Astrocyte of the hippocampus (primary cell): ENCODE data around the gene CLEC12A.
"Not testable (repeated sequence)": the region's sequence is repeated elsewhere in the genome, so short reads cannot be mapped to it uniquely, and the experiment has no call there.

ENCODE experiments used
- DNase-seq: peaks from one replicate; pipeline ENCODE4 v3.0.0; 2011; ENCODE audit warnings: low read depth, low spot score

Gene CLEC12A

DNA sequence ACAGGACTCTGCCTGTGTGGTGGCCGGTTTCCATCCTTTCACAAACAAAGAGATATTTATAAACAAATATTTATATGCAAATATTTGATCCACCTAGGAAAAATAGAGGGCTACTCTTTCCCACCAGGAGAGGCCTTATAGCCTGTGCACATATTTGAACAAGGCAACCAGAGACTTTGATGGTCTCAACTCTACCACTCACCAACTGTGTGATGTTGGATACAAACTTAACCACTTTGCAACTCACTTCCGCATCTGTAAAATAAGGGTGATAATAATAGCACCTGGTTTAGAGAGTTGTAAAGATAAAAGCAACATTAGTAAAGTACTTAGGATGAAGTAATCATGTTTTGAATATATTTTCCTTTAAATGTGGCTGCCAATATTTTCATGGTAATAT is 1.5 kb upstream of the CLEC12A start:
- DNase-seq = no peak

DNA sequence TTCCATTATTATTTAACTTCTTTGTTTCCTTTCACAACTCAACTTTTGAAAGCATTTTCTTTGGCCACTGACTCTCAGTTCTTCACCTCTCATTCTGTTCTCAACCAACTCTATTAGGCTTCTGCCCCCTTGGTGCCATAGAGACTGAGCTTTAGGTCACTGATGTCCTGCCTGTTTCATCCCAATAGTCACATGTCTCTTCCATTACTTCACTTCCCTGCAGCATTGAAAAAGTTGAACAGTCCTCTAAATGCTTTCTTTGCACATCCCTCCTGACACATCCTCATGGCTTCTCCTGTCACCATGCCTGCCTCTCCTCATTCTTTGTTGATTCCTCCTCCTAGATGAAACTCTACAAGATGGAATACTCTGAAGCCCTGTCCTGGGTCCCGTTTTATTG is 2.7 kb downstream of the CLEC12A start:
- no peak for DNase-seq

DNA sequence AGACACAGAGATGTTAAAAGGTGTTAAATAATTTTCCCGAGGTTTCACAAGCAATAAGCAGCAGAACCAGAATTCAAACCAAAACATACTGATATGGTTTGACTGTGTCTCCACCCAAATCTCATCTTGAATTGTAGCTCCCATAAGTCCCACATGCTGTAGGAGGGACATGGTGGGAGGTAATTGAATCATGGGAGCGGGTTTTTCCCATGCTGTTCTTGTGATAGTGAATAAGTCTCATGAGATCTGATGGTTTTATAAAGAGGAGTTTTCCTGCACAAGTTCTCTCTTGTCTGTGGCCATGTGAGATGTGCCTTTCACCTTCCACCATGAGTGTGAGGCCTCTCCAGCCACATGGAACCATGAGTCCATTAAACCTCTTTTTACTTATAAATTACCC is 3.5 kb downstream of the CLEC12A start:
- DNase-seq = not testable (repeated sequence)

DNA sequence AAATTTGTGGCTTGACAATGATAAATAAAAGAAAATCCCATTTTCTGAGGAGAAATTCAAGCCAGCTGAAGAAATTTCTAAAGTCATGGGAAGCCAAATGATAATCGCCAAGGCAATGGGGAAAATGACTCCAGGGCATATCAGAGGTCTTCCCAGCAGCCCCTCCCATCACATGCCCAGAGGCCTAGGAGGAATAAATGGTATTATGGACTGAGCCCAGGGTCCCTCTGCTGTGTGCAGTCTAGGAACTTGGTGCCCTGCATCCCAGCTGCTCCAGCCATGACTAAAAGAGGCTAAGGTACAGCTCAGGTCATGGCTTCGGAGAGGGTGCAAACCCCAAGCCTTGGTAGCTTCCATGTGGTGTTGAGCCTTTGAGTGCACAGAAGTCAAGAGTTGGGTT is 4.4 kb downstream of the CLEC12A start:
- no peak for DNase-seq

DNA sequence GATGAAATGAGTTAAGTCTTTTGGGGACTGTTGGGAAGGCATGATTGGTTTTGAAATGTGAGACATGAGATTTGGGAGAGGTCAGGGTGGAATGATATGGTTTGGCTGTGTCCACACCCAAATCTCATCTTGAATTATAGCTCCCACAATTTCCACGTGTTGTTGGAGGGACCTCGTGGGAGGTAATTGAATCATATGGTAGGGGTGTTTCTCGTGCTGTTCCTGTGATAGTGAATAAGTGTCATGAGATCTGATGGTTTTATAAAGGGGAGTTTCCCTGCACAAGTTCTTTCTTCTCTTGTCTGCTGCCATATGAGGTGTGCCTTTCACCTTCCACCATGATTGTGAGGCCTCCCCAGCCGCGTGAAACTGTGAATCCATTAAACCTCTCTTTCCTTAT is 5.4 kb downstream of the CLEC12A start:
- DNase-seq = not testable (repeated sequence)

DNA sequence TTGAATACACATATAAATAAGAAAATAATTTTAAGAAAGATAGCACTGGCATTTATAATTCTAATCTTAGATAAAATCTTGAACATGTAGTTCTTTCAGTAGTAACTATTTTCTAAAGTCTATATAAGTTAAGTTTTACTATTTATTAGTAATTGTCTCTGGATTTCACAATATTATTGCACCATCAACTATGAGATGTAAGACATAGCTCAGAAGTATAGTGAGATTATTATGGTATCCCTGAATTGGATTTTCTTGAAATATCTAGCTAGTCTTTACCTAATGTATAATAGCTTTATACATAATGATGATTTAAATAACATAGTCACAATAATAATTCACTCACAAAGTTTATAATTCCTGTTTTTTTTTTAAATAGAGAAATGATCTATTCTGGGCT is 6.7 kb downstream of the CLEC12A start:
- no peak for DNase-seq

DNA sequence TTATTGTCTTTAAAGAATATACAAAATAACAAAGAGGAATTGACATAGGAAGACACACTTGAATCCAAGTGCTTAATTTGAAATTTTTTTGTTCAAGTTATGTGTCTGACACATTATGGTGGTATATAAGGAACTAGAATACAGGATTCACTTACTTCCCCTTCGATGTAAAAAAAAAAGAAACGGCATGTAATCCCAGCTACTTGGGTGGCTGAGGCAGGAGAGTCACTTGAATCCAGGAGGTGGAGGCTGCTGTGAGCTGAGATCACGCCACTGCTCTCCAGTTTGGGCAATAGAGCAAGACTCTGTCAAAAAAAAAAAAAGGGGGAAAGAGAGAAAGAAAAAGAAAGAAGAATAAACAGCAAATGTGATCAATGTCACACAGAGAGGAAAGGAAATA is 8.9 kb downstream of the CLEC12A start:
- DNase-seq = no peak

DNA sequence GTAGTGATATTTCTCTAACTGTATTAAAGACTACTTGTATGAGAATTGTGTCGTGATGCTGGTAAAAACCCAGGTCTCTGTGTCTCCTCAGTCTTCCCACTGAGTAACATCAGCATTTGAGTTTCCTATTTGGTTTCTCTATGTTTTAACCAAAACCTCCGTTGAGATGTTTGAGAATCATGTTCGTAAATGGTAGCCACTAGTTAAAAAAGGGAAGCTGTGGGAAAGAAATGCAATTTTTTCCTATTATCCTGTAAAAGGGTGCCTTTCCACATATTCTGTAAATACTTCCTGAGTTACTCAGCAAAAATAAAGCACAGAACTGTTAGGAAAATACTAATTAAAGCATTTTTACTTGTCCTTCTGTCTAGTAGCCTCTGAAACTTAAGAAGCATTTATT is 20.7 kb downstream of the CLEC12A start:
- DNase-seq = no peak

DNA sequence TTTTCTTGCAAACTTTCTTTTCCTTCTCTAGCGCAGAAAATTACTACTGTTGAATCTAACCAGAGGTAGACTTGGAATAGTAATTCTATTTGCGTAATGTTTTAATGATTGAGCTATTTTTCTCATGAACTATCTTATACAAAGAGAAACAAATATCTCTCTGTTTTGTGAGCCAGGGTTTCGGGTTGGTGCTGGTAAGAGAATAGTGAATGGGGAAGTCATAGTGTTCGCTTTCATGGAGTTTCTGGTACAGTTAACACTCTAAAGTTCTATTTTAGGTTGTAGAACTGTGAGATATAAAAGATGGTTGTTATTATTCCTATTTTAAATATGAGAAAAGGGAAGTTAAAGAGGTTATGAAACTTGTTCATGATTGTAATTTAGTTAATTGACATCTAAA is 21.1 kb downstream of the CLEC12A start:
- DNase-seq = no peak

DNA sequence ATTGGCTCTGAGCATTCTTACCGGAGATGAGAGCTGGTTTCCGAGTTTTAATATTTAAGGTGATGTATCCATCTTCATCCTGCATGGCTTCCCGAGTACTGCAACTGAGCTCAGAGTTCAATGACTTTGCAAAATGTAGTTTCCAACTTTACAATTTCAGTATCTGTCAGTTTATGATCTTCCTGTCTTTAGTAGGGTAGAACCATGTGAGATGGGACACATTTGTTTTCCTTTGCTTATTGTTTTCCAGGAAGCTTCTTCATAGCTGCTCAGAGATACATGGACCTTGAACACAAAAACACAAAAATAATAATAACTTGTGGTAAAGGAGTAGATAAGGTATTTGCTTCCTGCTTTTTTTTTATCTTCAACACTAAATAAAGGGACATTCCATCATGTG is 27.8 kb downstream of the CLEC12A start, which contains the start of gene CLEC1B:
CLEC1B (minus strand) TSS at position 106 of the 400 bp plus-strand sequence; CDS start at position 85, 21 bp downstream.
- no peak for DNase-seq

DNA sequence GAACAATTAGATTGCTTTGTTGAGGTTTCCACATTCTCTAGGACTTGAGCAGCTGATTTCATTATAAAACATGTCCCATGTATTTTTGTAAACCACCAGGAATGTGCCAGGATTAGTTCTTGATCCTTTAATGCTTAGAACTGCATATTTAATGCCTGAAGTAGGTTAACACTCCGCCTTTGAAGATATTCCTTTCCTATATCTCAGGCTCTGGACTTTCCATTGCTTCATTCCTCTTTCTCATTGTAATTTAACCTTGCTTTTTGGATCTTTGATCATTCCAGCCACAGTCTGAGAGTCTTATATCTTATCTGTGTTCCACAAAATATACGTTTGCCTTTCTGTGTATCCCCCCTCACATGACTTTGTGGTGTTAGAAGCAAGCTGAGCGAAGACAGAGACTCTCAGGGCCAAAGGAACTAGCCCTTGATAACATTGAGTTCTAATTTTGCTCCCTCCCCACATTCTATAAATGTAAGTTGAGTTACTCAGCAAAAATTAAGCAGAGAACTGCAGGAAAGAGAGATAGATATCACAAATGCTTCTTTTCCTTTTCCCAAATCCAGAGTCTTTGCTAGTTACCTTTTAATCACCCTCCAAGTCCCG is 30.1 kb downstream of the CLEC12A start:
- DNase-seq = no peak

DNA sequence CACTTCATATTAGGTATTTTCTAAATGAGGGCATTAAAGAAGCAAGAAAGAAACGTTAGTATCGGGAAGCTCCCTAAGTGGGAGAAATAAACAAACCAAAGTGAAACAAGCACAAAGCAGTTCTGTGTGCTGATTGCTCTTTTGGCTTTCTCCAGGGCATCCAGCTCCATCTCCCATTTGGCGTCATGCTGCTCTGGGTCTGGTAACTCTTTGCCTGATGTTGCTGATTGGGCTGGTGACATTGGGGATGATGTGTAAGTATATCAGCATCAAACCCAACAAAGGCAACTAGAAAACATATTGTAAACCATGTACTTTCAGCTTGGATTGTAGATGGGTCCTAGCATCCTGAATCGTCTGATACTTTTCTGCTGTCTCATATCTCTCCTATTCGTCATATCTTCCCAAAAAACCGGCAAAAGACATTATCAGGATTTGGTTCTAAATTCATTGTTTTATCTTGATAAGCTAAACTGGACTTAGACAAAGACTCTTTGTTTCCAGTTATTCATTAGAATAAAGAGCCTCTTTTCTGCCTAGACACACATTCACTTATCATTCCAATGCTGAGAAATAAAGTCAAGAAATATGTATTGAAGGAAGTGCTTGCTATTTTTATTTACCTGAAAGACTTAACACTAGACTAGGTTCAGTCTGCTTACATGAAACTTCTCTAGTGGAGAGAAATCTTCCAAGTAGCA is 41.6 kb downstream of the CLEC12A start:
- DNase-seq = no peak

DNA sequence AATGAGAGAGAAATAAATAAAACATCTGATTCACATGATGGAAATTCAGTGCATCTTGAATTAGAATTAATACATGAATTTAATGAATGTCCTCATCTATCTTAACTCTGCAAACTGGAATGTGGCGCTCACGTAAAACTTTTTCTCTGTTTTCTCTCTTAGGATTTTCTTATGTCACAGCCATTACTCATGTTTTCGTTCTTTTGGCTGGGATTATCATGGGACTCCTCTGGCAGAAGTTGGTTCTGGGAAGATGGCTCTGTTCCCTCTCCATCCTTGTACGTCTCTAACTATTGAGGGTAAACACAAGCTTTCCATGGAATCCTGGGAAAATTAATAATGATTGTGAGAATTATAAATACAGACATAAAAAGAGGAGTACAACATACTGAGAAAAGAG is 44.2 kb downstream of the CLEC12A start:
- no peak for DNase-seq

DNA sequence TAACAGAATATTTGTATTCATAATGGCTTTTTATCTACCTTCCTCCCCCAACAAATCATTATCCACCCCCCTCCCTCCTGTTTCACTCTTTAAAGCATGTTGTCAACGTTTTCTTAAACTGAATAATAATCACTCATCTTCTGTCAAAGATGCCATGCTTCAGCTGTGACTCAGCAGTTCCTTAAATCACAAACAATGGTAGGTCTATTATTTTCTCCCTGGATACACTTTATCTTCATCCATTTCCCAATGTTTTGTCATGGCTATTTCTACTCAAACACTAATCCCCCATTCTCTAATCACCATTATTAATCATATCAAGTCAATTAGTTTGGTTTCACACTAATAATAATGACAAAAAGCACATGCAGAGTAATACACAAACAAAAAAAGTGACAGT is 45.7 kb downstream of the CLEC12A start:
- DNase-seq = no peak

DNA sequence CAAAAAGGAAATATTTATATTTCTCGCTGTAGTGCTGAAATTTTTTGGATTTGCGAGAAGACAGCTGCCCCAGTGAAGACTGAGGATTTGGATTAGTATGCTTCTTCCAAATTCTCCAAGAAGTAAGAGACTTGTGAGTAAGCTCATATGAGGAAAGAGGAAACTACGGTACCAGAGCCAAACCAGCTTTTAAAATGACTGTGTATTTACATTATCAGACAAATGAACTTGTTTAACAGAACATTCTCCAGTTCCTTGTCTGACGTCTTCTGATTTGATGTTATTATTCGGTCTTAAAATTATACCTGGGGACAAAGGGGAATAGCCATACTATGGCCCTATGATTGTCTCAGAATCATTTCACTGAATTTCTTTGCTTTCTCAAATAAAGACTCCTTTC is 47.2 kb downstream of the CLEC12A start:
- no peak for DNase-seq

DNA sequence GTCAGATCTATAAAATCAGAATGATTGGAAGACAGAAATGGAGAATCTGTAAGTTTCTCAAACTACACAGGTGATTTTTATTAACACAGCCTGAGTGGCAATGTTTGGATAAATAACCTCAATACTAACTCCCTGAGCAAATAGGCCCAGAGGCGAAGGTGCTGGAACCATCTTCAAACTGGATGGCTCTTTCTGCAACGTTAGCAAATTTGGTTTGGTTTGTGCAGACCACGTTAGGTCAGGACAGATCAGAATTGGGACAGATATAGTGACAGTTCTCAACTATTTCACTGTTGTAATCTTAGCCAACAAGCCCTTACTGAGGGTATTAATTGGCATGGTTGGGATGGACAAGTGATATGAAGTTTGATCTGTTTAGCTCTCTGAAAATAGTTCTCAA is 50.1 kb downstream of the CLEC12A start:
- no peak for DNase-seq

DNA sequence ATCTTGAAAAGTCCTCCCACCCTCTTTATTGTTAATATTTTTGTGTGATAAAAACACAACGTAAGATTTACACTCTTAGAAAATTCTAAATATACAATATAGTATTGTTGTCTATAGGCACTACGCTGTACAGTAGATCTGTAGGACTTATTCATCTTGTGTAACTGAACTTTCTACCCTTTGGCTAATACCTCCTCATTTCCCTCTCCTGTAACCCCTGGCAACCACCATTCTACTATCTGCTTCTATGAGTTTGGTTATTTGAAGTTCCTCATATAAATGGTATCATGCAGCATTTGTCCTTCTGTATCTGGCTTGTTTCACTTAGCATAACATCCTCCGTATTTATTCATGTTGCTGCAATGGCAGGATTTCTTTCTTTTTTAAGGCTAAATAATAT is 54.0 kb downstream of the CLEC12A start:
- DNase-seq = no peak

DNA sequence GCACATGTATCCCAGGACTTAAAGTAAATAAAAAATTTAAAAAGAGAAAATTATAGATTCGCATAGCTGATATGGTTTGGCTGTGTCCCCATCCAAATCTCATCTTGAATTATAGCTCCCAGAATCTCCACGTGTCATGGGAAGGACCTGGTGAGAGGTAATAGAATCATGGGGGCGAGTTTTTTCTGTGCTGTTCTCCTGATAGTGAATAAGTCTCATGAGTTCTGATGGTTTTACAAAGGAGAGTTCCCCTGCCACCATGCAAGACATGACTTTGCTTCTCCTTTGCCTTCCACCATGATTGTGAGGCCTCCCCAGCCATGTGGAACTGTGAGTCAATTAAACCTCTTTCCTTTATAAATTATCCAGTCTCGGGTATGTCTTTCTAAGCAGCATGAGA is 55.5 kb downstream of the CLEC12A start:
- not testable (repeated sequence) for DNase-seq

DNA sequence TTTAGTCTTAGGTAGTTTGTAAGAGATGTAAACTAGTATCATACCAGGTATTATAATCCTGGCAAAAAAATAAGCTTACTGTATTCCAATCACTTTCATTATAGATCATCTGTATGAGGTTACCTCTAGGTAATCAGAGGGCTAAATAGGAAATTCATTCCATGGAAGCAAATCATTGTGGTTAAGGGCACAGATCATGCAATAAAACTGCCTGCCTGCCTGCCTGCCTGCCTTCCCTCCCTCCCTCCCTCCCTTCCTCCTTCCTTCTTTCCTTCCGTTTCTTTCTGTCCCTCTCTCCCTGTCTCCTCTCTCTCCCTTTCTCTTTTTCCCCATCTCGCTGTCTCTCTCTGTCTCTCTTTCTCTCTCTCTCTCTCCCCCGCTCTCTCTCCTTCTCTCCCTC is 56.1 kb downstream of the CLEC12A start:
- no peak for DNase-seq

DNA sequence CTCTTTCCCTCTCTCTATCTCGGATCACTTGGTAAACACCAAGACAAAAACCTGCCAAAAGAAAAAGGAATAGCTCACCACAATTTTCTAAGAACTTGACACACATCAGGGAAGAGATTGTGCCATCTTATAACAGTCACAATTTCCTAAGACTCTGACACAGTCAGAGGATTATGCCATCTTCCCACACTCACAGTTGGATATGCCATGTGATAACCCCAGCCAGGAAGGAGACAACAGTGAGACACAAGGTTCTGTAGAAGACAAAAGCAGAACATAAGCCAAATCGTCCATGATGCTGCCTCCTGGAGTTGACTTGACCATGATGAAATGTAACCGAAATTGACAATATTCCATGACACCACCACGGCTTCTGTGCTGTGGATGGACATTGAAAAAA is 56.5 kb downstream of the CLEC12A start:
- peak; percentile 8 for DNase-seq

DNA sequence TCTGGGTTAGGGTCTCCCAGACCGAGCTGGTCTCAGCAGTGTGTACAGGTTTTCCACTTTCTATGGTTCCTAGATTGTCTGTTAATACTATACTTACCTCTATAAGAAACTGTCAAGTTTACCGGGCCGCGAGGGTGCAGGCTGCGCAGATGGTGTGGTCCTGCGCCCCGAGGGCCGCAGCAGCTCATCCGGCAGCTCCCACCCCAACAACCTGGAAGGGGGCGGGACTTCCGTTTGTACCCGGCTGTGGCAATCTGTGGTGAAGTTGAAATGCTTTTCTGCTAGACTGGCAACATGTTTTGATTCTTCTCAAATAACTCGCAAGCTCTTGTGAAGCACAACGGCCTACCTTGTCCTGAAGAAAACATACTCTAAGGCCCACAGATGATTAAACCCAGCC is 59.2 kb downstream of the CLEC12A start, which contains the start of gene CLEC9A:
CLEC9A (plus strand) TSS at position 237 of the 400 bp plus-strand sequence. CDS start 22,006 bp downstream, outside the sequence.
- DNase-seq = no peak

DNA sequence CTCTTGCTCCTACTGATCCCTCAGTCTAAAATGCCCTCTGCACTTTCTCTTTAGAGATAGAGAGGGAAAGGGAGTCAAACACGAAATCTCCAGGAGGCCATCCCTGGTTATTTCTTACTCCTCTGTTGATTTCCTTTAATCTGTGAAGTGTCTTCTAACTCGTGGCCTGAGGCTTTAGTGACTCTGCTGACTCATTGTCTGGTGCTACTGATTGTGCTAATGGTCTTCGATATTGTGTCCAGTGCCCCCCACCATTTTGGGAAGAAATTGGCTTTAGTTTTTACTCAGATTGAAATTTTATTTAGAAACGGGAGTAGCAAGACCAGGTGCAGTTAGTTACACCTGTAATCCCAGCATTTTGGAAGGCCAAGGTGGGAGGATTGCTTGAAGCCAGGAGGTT is 60.1 kb downstream of the CLEC12A start:
- DNase-seq = peak; percentile 8

DNA sequence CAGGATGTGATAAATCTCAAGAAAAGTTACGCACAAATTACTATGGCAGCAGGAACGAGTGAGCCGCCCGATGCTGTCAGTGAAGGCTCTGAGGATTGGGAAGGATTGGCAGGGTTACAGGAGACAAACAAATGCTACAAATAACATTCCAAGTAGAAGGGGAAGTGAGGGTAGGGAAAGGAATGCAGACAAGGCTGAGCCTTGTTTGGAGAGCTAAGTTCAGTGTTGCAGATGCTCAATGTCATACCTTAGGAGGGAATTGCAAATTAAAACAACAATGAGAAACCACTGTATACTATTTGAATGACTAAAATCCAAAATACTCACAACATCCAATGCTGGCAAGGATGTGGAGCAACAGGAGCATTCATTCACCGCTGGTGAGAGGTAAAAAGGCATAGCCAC is 60.6 kb downstream of the CLEC12A start:
- DNase-seq = peak; percentile 82
